Measurements from ENCODE around the gene AMPD1.

AMPD1 gene

DNA sequence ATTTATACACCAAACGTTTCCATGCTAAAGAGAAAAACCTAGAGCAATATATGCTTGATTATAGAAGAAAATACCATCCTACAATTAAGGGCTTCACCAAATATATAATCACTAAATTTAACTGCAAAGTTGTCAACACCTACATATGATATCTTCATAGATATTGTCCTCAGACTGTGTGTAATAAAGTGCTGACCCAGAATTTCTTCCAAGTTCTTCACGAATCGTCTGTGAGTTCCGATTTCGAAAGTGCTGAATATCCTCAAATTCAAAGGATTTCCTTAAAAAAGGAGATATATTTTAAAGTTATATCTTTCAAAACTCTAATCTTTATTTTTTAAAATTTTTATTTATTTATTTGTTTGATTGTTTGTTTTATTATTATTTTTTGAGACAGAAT, 72.0 kb downstream of the AMPD1 start:
- DNase-seq = no peak

All from midbrain (tissue), 1 donor.